ENCODE measurements around the gene PSMB5.

DNA sequence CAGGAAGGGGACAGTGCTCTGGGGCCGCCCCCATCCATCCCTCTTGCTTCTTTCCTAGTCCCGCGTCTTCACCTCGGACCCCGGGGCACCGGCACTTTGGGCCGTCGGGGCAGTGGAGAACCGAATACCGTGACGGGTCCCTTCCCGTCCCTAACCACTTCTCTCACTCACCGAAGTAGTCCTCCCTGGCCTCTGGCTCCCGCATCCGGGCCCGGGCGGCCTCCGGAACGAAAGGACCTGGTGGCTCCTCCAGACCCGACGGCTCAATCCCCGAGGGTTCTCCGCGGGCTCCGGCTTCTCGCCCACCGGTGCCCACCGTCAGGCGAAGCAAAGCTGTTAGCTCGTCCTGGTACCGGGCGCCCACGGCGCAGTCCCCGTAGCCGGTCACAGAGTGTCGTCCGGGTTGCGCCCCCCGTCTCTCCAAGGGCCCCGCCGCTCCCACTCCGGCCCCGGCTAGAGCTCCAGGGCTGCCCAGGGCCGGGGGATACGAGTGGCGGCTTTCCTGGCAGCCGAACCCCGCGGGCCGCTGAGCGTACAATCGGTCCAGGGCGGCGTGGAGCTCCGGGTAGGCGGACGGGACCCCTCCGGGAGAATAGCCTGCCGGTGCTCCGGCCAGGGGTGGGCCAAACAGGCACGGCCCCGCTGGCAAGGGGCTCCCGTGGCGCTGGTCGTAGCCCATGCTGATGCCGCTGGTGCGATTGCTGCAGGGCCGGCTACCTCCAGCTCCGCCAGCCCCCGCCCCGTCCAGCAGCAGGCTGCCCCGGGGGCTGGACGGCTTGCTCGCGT, 53.4 kb downstream of the PSMB5 start:
- no peak for TF ChIP-seq CTCF (IDR thresholded peaks at IDR 0.05)
- no peak for TF ChIP-seq POLR2A (IDR thresholded peaks at IDR 0.05)

All from right lobe of liver (tissue), 4 donors.